A549 (cell line): ENCODE data around the gene CLECL1.

Source experiments
- CHD4 ChIP-seq: fragments of 200-600 bp; sonication (generic); IDR thresholded peaks from 2 replicates; pipeline ENCODE4 v1.6.1; 2016; ENCODE audit warnings: antibody characterized with exemption, mild to moderate bottlenecking, borderline replicate concordance
- HDAC2 ChIP-seq: fragments of 200-600 bp; sonication (generic); IDR thresholded peaks from 2 replicates; pipeline ENCODE4 v1.6.1; 2016
- HOXA7 ChIP-seq: fragments of 250-450 bp; sonication (Bioruptor Pico); IDR thresholded peaks from 2 replicates; pipeline ENCODE4 v1.5.0; 2020; ENCODE audit warnings: mild to moderate bottlenecking, moderate library complexity
- POLR2A ChIP-seq: IDR thresholded peaks from 2 replicates; pipeline ENCODE4 v1.6.1; 2012; ENCODE audit warnings: mild to moderate bottlenecking, low read length
- RAD21 ChIP-seq, 2 experiments: fragments of >200 bp in 1 of 2; sonication (Bioruptor Twin) in 1 of 2; formaldehyde crosslinking in 1 of 2; IDR thresholded peaks in 1 of 2; conservative IDR thresholded peaks in 1 of 2; 2 replicates in 1 of 2; 3 replicates in 1 of 2; pipeline ENCODE4 v1.6.1; 2012 to 2018; ENCODE audit warnings: inconsistent platforms in 1 of 2
- TF ChIP-seq, protein P1 (sequence below): fragments of >200 bp; sonication (Bioruptor Twin); formaldehyde crosslinking; IDR thresholded peaks from 3 replicates; pipeline ENCODE4 v1.5.1; 2016

GRCh38 chr12:9776781-9777180, 43.9 kb upstream of the CLECL1 start:
- TF ChIP-seq POLR2A (no peak), HDAC2 (no peak), HOXA7 (no peak), CHD4 (no peak), RAD21 (conservative IDR thresholded peaks at IDR 0.05 in 1 of 2, IDR thresholded peaks at IDR 0.05 in 1 of 2) (no peak)
- TF ChIP-seq, protein P1, sequence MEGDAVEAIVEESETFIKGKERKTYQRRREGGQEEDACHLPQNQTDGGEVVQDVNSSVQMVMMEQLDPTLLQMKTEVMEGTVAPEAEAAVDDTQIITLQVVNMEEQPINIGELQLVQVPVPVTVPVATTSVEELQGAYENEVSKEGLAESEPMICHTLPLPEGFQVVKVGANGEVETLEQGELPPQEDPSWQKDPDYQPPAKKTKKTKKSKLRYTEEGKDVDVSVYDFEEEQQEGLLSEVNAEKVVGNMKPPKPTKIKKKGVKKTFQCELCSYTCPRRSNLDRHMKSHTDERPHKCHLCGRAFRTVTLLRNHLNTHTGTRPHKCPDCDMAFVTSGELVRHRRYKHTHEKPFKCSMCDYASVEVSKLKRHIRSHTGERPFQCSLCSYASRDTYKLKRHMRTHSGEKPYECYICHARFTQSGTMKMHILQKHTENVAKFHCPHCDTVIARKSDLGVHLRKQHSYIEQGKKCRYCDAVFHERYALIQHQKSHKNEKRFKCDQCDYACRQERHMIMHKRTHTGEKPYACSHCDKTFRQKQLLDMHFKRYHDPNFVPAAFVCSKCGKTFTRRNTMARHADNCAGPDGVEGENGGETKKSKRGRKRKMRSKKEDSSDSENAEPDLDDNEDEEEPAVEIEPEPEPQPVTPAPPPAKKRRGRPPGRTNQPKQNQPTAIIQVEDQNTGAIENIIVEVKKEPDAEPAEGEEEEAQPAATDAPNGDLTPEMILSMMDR = no peak
